Fibroblast of lung (primary cell): ENCODE measurements around the gene OR2D3.

ENCODE experiments used
- EZH2 ChIP-seq: IDR thresholded peaks from 2 replicates; pipeline ENCODE4 v1.5.1; 2012; ENCODE audit warnings: low read length, control low read depth, mild to moderate bottlenecking; ENCODE audit errors: missing control alignments
- TF ChIP-seq, protein P1 (sequence below), 2 donors: IDR thresholded peaks in 1 of 2; conservative IDR thresholded peaks in 1 of 2; 1 replicate in 1 of 2; 2 replicates in 1 of 2; pipeline ENCODE4 v1.5.1; 2011 to 2012; ENCODE audit warnings: low read length in 2 of 2, control low read depth in 1 of 2, inconsistent platforms in 1 of 2, low read depth in 1 of 2, mild to moderate bottlenecking in 1 of 2

GRCh38 chr11:6919698-6920097 lies 1.1 kb upstream of the OR2D3 start:
- TF ChIP-seq, protein P1, sequence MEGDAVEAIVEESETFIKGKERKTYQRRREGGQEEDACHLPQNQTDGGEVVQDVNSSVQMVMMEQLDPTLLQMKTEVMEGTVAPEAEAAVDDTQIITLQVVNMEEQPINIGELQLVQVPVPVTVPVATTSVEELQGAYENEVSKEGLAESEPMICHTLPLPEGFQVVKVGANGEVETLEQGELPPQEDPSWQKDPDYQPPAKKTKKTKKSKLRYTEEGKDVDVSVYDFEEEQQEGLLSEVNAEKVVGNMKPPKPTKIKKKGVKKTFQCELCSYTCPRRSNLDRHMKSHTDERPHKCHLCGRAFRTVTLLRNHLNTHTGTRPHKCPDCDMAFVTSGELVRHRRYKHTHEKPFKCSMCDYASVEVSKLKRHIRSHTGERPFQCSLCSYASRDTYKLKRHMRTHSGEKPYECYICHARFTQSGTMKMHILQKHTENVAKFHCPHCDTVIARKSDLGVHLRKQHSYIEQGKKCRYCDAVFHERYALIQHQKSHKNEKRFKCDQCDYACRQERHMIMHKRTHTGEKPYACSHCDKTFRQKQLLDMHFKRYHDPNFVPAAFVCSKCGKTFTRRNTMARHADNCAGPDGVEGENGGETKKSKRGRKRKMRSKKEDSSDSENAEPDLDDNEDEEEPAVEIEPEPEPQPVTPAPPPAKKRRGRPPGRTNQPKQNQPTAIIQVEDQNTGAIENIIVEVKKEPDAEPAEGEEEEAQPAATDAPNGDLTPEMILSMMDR (conservative IDR thresholded peaks at IDR 0.05 in 1 of 2, IDR thresholded peaks at IDR 0.05 in 1 of 2; ENCODE audit: low read depth in 1 of 2, low read length in 2 of 2) = no peak
- TF ChIP-seq EZH2 = no peak
